Suppressor macrophage treated with lipopolysaccharide for 4 hours (primary cell): Measurements from ENCODE around the gene MAGI2.

Experiments
- DNase-seq: peaks from one replicate; pipeline ENCODE4 v3.0.0-alpha.2; 2020

MAGI2 gene

DNA sequence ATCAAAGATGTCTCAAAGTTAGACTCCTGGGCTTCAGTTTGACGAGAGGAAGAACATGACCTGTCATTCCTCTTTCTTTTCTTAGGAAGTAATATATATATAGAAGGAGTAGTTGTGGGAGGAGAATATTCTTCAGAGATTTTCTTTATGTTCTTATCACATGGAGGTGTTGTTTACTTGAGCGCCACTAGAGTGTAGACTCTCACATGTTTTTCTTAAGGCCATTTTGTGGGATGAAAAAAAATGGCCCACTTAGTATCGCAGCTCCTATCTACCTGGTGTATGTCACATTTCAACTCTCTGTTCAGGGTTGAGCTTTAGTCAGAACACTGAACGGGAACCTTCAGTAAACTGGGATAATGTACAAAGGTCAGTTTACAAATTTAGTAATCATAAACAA, 1009.7 kb downstream of the MAGI2 start:
- no peak for DNase-seq

DNA sequence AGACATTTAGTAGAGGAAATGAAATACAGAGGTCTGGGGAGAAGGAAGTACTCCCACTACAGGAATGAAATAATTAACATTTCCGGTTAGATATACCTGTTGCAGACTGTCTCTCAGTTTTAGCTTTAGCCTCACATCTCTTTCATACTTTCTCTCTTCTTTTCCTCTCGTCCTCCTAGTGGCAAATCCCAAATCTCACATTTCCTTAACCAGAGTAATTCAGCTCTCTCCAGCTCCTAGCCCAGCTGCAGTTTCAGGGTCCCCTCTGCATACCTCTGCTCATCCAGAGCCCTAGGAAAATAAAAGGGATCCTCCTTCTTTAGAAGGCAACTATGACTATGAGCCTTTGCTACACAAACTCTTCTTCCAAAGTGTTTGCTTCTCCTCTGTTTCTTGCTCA, 1011.7 kb downstream of the MAGI2 start:
- no peak for DNase-seq

DNA sequence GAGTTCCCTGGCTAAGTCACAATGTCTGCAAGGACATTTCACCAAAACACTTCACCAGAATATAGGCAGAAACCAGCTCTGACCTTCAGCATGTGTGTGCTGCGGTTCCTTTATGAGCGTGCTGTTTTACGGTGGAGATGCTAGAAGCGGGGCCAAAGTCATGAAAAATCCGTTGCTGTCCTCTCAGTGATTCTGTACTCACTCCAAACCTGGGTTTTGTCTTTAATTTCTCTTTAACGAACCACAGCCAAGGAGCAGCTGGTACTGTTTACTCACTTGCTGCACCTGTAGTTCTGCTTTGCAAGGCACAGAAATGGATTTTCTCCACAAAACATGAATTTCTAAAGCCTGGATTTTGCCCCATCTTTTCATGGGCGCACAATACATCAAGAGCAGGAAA, 1015.0 kb downstream of the MAGI2 start:
- no peak for DNase-seq

DNA sequence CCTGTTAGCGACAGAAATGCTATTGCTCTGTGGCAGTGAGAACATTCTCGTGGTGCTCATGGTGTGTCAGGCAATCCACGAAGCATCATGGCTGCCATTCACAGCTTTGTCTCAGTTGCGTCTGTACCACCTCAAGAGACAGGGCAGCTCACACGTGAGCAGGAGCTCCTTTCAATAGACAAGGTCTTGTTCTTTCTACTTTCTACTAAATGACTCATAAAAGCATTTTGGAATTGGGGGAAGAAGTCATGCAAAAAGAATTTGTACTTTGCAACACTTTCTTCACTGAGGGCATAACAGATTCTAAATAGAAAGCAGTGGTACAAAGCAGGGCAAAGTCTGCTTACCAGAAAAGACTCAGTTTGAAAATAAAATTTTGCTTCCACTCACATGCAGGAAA, 1016.3 kb downstream of the MAGI2 start:
- no peak for DNase-seq

DNA sequence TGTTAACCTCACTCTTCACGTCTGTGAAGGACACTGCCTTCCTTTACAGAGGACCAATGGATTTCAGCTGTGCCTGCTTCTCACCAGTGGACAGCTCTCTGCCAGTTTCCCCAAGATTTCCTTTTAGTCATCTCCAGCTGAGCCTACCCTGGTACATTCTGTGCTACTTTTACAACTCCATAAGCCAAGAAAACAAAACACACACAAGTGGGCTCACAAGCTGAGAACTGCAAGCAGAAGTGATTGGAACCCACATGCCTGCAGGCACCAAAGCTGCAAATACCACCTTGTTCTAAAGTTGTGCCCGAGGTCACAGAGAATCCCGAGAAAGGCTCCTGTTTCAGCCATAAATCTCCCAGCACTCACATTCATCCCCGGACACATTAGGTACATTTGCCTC, 1018.1 kb downstream of the MAGI2 start:
- DNase-seq: no peak

DNA sequence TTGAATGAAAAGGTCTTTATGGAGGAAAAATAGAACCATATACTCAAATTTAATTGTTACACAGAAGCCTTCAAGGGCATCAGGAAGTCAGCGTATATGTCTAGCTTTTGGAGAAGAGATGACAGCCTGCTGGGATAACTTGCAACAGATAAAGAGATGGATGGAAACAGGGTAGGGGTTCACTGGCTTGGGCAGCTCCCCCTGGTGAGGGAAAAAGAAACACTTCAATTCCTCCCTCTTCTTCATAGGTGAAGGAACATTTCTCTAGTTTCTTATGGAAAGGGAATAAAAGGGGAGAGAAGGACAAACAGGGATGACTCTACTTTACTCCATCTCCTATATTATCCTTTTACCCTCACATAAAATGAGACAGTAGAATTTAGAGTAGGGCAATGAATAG, 1019.2 kb downstream of the MAGI2 start:
- no peak for DNase-seq

DNA sequence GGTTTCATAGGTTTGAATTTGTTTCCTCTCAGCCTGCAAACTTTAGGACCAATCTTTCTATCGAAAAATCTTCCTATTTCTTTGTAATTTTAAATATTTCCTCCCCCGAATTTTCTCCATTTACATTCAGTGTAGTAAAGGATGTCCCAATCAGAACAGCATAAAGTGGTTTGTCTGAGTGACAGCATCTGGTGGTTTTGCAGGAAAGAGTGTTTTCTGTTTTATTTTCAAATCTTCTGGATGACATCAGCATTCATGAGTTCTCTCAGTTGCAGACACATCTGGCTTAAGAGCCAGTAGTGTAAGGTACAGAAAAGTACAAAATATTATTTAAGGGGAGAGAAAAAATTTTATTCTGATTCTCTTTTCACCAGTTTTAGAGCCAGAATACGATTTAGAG, 1020.0 kb downstream of the MAGI2 start:
- no peak for DNase-seq

DNA sequence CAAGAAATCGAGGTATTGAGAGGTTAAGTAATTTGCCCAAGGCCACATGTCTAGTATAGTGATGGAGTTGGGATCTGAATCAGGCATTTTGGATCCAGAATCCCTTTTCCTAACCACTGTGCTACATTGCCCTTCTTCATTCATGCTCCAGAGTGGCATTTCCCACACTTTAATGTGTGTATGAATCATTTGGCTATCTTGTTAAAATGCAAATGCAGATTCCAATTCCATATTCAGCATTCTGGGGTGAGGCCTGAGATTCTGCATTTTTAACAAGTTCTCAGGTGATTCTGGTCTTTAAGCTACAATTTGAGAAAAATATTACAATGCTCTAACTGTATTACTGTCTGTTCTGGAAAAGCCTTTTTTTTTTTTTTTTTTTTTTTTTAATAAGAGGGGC, 1023.6 kb downstream of the MAGI2 start:
- DNase-seq: no peak

DNA sequence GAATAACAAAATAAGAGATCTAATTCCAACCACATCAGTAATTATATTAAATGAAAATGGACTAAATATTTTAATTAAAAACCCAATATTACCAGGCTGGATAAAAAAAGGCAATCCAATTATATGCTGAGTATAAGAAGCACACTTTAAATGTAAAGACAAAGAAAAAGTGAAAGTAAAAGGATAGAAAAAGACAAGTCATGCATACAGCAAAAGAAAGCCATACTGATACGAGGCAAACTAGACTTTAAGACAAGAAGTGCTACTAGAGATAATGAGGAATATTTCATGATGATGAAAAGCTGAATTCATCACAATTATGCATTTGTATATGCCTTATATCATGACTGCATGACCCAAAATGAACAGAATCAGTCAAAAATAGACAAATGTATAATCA, 1026.3 kb downstream of the MAGI2 start:
- no peak for DNase-seq

DNA sequence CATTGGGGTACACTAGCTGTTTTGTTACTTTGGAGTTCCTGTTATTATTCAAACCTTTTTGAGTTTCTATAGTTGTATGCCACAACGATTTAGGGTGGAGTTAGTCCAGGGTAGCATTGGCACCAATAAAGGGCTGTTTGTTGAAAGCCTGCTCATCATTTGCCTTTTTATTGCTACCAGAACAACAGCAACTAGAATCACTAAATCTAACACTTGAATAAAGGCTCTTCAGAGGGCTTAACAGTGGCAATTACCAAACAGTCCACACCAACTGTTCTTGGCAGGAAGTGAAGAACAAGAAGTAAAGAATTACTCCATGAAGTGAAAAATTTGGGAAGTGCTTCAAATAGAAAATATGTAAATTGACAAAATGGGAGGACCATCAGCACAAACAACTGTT, 1033.5 kb downstream of the MAGI2 start:
- no peak for DNase-seq

DNA sequence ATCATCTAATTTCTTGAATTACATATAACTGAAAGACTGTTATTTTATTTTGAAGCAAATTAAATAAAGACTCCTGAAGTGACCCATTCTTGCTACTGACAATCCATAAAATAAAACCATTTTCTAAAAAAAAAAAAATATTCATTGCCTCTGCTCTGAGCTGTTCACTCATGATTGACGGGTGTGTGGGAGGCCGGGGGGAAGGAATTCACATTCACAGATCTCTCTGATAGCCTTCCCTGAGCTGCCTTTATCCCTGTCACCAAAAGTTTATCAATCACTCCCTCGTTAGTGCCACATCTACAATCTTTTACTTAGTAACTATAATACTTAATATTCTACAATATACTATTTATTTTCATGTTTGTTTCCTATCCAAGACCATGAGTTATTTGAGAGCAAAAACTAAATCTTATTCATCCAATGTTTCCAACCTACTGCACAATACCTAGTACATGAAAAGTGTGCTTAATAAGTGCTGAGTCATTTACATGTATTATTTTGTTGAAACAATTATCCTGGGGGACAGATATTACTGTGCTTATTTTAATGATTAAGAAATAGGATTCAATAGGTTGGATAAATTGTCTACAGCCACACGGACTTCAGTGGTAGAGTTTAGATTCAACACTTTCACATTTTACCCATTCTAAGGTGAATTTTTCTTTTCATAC, 1036.2 kb downstream of the MAGI2 start:
- DNase-seq: no peak

DNA sequence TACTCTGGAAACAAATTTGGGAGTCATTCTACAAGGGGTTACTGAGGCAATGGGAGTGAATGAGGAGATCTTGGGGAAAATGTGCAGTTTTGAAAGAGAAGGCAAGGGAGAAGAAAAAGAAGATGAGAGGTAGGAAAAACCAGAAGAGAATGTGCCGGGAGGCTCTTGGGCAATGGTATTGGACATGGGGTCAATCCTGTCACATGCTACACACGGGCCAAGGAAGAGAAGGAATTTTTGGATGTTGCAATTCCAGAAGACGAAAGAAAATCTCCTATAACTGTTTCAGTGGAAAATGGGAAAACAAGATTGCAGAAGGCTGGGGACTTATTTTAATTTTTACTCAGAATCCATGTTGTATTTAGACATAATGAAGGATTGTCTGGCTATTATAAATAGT, 1039.9 kb downstream of the MAGI2 start:
- DNase-seq: no peak

DNA sequence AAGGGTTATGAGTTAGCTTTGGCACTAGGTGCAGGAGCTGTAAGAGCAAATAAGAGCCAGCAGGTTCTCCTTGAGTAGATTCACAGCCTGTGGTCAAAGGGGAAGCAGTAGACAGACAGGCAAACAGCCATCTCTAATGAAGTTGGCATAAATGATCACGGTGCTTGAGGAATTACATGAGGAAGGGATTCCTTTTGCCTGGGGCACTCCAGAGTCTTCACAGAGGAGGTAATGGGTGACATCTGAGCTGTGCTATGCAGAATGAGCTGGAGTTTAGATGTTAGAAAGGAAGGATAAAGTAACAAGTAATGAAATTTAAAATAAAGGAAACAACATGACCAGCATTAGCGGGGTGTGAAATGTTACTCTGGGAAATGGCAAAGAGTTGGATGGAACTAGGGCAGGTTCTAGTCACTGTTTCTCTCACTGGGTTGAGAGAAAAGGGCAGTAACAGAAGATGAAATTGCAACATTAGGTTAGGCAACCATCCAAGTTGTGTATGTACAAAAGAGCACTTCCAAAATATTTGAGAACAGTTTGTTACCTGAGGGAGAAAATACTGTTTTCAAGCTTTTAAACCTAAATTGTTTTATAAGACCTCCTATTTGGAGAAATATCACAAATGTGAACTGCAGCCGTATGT, 1041.1 kb downstream of the MAGI2 start:
- DNase-seq: no peak

DNA sequence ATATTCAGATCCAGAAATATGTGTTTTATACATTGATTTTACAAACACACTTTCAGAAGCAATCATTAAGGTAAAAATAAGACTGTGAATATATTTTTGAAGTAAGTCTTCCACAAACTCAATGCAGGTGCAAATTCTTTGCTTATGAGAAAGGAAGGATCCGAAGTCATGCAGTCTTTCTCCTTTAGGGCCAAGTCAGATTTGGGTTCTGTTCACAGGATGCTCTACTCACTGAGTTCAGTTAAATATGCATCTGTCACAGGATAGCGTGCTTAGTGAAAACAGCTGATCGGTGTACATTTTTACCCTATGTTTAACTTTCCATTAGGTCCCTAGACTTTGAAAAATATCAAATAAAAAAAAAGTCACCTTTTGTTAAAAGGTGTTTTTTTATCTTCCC, 1046.4 kb downstream of the MAGI2 start:
- DNase-seq: no peak

DNA sequence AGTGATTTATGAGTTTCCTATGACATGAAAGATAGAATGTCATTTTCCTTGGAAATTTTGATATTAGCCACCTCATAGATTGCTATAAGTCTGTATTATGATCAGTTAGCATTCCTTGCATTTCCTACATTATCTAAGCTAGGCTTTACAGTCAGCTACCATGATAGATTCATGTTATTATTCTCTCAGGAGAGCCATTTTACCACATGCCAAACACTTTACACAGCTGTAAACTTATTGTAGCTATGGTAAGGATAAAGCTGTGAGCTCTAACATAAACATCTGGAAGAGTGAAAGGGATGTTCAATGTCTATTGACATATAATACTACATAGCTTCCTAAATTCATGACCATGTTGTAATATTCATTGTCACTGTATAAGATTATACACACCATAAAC, 1046.9 kb downstream of the MAGI2 start:
- no peak for DNase-seq

DNA sequence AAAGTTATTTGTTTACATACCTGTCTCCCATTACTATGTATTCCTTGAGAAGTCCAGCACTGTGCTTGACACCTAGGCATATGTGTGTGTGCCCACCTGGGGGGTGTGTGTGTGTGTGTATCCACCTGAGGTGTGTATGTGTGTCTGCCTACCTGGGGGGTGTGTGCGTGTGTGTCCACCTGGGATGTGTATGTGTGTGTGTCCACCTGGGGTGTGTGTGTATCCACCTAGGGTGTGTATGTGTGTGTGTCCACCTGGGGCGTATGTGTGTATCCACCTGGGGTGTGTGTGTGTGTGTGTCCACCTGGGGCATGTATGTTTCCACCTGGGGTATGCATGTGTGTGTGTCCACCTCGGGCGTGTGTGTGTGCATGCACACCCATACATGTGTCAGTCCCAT, 1051.4 kb downstream of the MAGI2 start:
- no peak for DNase-seq

DNA sequence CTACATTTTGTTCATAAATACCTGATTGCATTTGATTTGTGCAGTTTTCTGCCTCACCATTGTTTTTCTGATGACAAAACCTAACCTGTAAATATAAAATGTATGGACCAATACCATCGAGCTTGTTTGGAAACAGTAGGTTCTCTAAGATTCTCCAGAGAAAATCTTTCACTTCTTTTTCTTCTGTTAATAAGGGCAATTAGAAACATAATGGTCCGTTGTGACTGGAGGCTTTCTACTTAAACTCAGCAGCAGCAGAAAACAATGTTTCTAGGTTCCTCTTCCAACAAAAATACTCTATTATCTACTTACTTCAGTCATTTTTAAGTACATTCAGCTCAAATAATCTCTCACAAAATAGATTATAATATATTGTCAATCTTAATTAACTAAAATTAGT, 1053.4 kb downstream of the MAGI2 start:
- DNase-seq: no peak

DNA sequence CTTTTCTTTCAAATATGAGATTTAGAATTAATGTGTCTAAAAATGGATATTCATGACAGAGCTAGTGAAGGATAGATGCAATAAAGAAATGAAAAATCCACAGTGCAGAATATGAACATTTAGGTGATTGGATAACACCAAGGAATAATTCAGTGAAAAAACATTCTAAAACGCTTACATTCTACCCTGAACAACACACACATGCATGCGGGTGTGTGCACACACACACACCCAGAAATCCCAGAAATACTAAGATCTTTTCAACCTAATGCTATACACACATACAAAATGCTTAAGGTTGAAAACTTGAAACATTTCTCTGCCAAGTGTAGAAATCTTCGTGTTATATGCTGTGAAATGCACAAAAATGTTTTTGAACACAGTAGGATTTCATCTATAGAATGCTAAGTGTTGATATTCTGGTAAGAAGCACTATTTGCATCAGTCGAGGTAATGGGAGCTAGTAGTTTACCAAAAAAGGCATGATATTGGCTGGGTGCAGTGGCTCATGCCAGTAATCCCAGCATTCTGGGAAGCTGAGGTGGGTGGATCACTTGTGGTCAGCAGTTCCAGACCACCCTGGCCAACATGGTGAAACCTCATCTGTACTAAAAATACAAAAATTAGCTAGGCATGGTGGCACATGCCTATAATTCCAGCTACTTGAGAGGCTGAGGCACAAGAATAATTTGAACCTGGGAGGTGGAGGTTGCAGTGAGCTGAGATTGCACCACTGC, 1054.3 kb downstream of the MAGI2 start:
- no peak for DNase-seq

DNA sequence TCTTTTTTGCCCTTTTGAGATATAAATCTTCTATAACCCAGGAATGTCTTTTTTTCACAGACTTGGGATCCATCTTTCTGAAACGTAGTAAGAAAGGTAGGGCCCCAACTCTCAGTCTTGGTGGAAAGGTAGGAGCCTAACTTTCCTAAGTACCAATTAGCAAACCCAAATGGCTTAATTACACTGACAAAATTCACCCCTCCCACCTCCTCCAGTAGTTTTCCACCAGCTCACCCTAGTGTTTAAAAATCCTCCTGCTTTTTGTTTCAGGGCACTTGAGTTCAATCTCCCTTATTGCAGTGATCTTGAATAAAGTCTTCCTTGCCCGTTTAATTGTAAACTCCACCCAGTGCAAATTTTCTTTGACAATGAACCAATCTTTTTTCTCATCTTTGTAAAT, 1054.9 kb downstream of the MAGI2 start:
- DNase-seq: no peak

DNA sequence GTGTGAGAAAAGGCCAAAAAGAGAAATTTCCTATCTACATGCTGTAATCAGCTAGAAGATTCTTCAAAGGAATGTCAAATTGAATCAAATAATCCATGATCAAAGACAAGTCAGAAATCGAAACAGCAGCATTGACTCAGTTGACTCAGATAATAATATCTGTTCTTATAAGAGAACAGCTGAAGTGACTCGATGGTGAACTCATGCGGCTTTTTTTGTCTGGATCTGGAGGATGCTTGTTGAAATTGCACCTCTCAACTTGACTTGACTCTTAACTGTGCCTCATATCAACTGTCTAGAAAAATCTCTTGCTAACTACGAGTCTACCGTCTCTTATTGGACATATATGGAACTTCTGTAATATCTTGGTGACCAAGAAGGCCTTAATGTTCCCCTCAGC, 1055.4 kb downstream of the MAGI2 start:
- DNase-seq: no peak

DNA sequence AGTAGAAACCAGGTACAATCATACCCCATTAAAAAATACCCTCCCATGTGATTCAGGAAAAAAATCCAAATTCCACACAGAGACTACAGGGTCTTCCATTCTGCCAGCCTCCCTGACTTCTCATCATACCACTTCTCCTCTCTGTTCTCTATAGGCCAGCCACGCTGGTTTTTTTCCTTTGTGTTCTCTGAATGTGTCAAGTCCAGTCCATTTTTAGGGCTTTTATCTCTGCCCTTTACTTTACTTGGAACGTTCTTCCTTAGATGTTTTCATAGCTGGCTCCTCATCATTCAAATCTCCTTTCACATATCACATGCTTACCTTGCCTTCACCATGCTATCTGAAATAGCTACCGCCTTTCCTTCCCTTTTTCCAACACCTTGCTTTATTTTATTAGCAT, 1057.3 kb downstream of the MAGI2 start:
- no peak for DNase-seq

DNA sequence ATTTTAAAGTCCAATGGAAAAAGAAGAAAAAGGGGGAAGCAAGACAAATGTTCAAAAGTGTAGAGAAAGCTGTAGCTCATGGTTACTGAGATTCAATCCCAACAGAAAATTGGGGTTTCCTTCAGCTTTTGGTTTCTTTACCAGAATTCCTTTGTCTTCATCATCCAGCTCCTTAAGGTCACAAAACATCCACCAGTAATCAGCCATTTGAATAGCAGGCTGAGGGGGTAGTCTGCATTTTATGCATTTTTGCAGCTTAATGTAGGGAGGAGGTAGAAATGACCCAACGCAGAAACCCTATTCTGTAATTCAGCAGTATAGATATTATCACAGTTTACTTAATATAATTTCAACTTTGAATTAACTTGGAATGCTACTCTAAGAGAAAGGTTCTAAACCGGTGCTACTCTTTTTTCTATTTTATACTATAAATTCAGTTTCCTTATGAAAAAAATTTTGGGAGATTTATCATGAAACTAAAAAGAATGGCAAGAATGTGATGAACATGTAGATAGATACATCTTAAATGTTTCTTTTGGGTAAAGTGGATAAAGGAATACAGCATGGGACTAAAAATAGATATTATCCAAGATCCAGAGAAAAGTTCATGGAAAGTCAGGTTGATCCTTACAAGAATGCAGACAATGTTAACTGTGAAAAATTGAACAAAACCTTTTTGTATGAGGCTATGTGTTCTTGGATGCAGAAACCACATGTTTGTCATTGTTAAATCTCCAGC, 1058.0 kb downstream of the MAGI2 start:
- no peak for DNase-seq

DNA sequence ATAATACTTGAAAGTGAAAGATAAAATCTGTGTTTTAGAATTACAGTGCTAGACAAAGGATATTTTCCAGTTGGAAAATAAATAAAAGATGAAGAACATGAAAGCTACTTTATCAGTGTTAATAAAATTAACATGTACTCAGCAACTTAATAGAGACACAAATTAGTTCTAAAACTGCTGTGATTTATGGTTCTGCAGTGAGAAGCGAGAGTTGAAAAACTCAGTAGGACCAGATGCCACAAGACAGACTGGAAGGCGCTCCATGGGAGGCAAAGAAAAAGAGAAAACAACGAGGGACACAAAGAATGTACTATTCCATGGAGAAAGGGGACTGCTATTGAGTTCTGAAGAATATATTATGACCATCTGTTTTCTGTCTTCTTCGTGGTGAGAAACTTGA, 1064.4 kb downstream of the MAGI2 start:
- no peak for DNase-seq

DNA sequence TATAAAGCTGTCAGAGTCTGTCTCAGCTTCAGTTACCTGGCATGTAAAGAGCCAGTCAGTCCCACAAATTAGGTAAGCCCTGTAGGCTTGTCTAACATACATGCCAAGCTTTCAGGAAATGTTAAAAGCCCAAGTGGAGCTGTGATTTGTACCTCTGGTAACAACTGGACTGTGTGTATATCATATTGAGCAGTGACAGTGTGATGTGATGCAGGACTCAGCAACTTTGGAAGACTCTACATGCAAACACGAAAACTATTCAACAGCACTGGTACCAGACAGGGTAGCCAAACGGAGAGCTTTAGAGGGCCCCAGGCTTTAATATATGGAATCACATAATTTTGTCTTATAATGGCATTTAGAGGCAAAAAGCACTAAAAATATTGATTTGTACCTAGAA, 1066.9 kb downstream of the MAGI2 start:
- no peak for DNase-seq
